HUES6 (cell line): Measurements from ENCODE around the gene CMTM4.
"Not testable (repeated sequence)": the region's sequence is repeated elsewhere in the genome, so short reads cannot be mapped to it uniquely, and the experiment has no call there.

Experiments
- H3K27ac ChIP-seq: 2 replicates; pipeline ENCODE4 v1.7.0; 2013; ENCODE audit warnings: low read depth, mild to moderate bottlenecking, low read length, inconsistent platforms
- H3K27me3 ChIP-seq: 2 replicates; pipeline ENCODE4 v1.6.1; 2013; ENCODE audit warnings: low read length; ENCODE audit not compliant: control insufficient read depth, insufficient read depth
- H3K36me3 ChIP-seq: 2 replicates; pipeline ENCODE4 v1.6.1; 2013; ENCODE audit warnings: low read length; ENCODE audit not compliant: control insufficient read depth, insufficient read depth
- H3K4me1 ChIP-seq: 2 replicates; pipeline ENCODE4 v1.6.1; 2013; ENCODE audit warnings: low read length; ENCODE audit not compliant: control insufficient read depth, insufficient read depth
- H3K4me3 ChIP-seq: 2 replicates; pipeline ENCODE4 v1.5.1; 2013; ENCODE audit warnings: low read depth, low read length
- H3K9ac ChIP-seq: one replicate; pipeline ENCODE4 v1.6.1; 2013; ENCODE audit warnings: mild to moderate bottlenecking, low read length
- H3K9me3 ChIP-seq: 2 replicates; pipeline ENCODE4 v1.6.1; 2013; ENCODE audit warnings: low read depth, low read length; ENCODE audit not compliant: control insufficient read depth, insufficient read depth

The CMTM4 gene

GRCh38 chr16:66639091-66639885 is 57.3 kb downstream of the CMTM4 start:
- Histone ChIP-seq H3K4me3 (no peak overlapping the region), H3K27ac (0 out of 2 replicates have a peak overlapping the region, but pooled peaks have one; percentile 62), H3K36me3 (peaks cover 16% of the 10 kb centered on the region; the same call in 1 of the 2 replicates), H3K9me3 (no peaks in the 10 kb centered on the region), H3K4me1 (peaks cover 15% of the 10 kb centered on the region), H3K9ac (no peak overlapping the region), H3K27me3 (no peaks in the 10 kb centered on the region)

DNA sequence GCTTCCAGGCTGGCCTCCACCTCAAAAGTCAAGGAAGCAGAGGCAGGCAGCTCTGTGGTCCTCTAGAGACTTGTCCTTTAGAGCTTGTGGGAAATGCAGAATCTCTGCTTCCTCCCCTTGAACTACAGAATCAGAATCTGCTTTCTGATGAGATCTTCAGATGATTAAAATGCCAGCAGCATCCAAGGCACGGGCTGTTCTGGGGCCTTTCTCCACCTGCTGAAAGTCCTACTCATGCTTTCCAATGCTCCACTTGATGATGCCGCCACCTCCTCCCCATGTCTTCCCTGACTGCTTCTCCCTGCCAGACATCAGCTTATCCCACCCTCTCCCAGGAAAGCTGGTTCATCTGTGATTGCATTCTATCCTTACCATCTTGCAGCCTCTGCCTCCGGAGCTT is 58.7 kb downstream of the CMTM4 start:
- no peak overlapping the region for H3K9ac ChIP-seq
- H3K4me1 ChIP-seq = peaks cover 15% of the 10 kb centered on the region
- peaks cover 19% of the 10 kb centered on the region; the same call in 1 of the 2 replicates for H3K36me3 ChIP-seq

DNA sequence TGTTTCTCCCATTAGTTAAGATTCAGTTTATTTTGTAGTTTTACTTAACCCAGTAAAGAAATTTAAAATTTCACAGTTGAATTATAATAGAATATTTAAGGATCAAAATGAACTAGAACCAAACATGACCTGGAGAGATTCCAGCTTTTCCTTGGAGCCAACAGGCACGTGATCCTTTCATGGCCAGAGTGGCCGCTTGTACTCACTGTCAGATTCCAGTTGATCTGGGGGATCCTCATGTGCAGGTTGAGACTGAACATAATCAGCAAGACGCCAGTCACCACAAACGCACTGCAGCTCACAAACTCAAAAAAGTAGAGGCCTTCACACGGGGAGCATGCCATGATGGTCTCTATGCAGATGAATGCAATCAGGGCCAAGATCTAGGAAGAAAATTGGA is 60.3 kb downstream of the CMTM4 start:
- Histone ChIP-seq H3K36me3 (peaks cover 27% of the 10 kb centered on the region), H3K4me3 (no peak overlapping the region), H3K27ac (no peak overlapping the region), H3K4me1 (peaks cover 15% of the 10 kb centered on the region), H3K27me3 (no peaks in the 10 kb centered on the region), H3K9me3 (no peaks in the 10 kb centered on the region), H3K9ac (no peak overlapping the region)

More for the DNA sequence above, 58.7 kb downstream of the CMTM4 start:
- Histone ChIP-seq H3K9me3 (no peaks in the 10 kb centered on the region), H3K27ac (no peak overlapping the region), H3K27me3 (no peaks in the 10 kb centered on the region), H3K4me3 (no peak overlapping the region)

- Histone ChIP-seq H3K4me1 (peaks cover 15% of the 10 kb centered on the region), H3K4me3 (no peak overlapping the region)
Measured at GRCh38 chr16:66635406-66635805, 61.1 kb downstream of the CMTM4 start.

GRCh38 chr16:66634527-66635196 is 61.9 kb downstream of the CMTM4 start:
- no peak overlapping the region for H3K9ac ChIP-seq
- H3K27ac ChIP-seq = no peak overlapping the region
- H3K36me3 ChIP-seq = peaks cover 27% of the 10 kb centered on the region

More at GRCh38 chr16:66635406-66635805, 61.1 kb downstream of the CMTM4 start:
- no peak overlapping the region for H3K9ac ChIP-seq
- no peak overlapping the region for H3K27ac ChIP-seq
- no peaks in the 10 kb centered on the region for H3K9me3 ChIP-seq
- no peaks in the 10 kb centered on the region for H3K27me3 ChIP-seq
- peaks cover 27% of the 10 kb centered on the region for H3K36me3 ChIP-seq

GRCh38 chr16:66631558-66631957 is 65.0 kb downstream of the CMTM4 start:
- not testable (repeated sequence) for H3K27ac ChIP-seq

More at GRCh38 chr16:66634527-66635196, 61.9 kb downstream of the CMTM4 start:
- no peaks in the 10 kb centered on the region for H3K27me3 ChIP-seq
- peaks cover 11% of the 10 kb centered on the region for H3K4me1 ChIP-seq
- no peak overlapping the region for H3K4me3 ChIP-seq
- H3K9me3 ChIP-seq = no peaks in the 10 kb centered on the region

GRCh38 chr16:66630561-66631260 is 65.8 kb downstream of the CMTM4 start:
- not testable (repeated sequence) for H3K27me3 ChIP-seq, H3K9me3 ChIP-seq, H3K27ac ChIP-seq, H3K4me3 ChIP-seq, H3K9ac ChIP-seq, H3K4me1 ChIP-seq
- H3K36me3 ChIP-seq = peaks cover 25% of the 10 kb centered on the region

More at GRCh38 chr16:66631558-66631957, 65.0 kb downstream of the CMTM4 start:
- peaks cover 27% of the 10 kb centered on the region for H3K36me3 ChIP-seq
- not testable (repeated sequence) for H3K4me3 ChIP-seq, H3K27me3 ChIP-seq, H3K4me1 ChIP-seq, H3K9me3 ChIP-seq, H3K9ac ChIP-seq

- H3K27ac ChIP-seq = no peak overlapping the region
- H3K4me3 ChIP-seq = no peak overlapping the region
Measured at GRCh38 chr16:66629856-66630255, 66.7 kb downstream of the CMTM4 start.

DNA sequence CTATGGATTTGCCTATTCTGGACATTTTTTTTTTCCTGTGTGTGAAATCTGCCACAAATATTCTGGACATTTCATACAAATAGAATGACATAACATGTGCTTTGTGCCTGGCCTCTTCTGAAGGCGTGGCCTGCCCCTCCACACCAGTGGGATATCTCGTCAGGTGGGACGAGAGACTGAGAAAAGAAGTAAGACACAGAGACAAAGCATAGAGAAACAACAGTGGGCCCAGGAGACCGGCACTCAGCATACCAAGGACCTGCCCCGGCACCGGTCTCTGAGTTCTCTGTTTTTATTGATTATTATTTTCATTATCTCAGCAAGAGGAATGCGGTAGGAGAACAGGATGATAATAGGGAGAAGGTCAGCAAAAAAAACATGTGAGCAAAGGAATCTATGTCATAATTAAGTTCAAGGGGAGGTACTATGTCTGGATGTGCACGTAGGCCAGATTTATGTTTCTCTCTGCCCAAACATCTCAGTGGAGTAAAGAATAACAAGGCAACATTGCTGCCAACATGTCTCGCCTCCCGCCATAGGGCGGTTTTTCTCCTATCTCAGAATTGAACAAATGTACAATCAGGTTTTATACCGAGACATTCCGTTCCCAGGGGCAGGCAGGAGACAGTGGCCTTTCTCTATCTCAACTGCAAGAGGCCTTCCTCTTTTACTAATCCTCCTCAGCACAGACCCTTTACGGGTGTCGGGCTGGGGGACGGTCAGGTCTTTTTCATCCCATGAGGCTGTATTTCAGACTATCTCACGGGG is 68.7 kb downstream of the CMTM4 start:
- H3K27me3 ChIP-seq, H3K4me1 ChIP-seq, H3K9me3 ChIP-seq, H3K4me3 ChIP-seq, H3K27ac ChIP-seq, H3K9ac ChIP-seq: not testable (repeated sequence)
- peaks cover 15% of the 10 kb centered on the region for H3K36me3 ChIP-seq

More at GRCh38 chr16:66629856-66630255, 66.7 kb downstream of the CMTM4 start:
- Histone ChIP-seq H3K36me3 (peaks cover 16% of the 10 kb centered on the region), H3K4me1 (no peaks in the 10 kb centered on the region), H3K9me3 (no peaks in the 10 kb centered on the region), H3K27me3 (no peaks in the 10 kb centered on the region), H3K9ac (no peak overlapping the region)

DNA sequence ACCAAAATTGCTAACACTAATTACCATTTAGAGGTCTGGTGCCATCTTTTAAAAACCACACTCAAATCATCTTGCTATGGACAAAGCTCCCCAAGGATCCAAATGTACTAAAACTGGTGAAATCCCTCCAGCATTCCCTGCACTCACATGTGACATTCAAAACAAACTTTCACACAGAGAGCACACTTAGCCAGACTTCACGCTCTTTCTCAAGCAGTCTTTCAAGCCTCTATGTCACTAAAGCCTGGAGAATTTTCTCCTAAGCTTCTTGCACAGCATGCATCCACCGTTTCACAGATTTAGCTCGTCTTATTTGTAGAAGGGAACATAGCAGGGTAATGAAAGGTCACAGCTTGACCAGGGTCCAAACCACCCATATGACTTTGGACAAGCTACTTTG is 72.8 kb downstream of the CMTM4 start:
- H3K36me3 ChIP-seq = peaks cover 35% of the 10 kb centered on the region
- H3K9me3 ChIP-seq = no peaks in the 10 kb centered on the region
- no peaks in the 10 kb centered on the region for H3K27me3 ChIP-seq
- no peak overlapping the region for H3K27ac ChIP-seq
- no peak overlapping the region for H3K9ac ChIP-seq
- H3K4me1 ChIP-seq = peaks cover 8% of the 10 kb centered on the region; the same call in 1 of the 2 replicates
- H3K4me3 ChIP-seq = no peak overlapping the region
